ENCODE results near the gene PLA2G3. TPM values are rescaled to one million over a fixed set of nuclear protein-coding genes. Genes with fewer than 3 reads are reported as not detected.

PLA2G3 gene
- total RNA-seq, 2 experiments from 2014 or later, result not detected

GRCh38 chr22:31126128-31126868 lies 14.0 kb downstream of the PLA2G3 start:
- CTCF ChIA-PET, result no interaction called here
- DNase-seq, result no peak
- H3K27ac Mint-ChIP-seq, result no peak overlapping the region
- H3K9me3 Mint-ChIP-seq, result no peaks in the 10 kb centered on the region
- no peaks in the 10 kb centered on the region for H3K4me1 Mint-ChIP-seq
- H3K36me3 Mint-ChIP-seq (ENCODE audit: low read depth), result no peaks in the 10 kb centered on the region
- no peaks in the 10 kb centered on the region for H3K27me3 Mint-ChIP-seq
- H3K4me3 Mint-ChIP-seq, result no peak overlapping the region
- POLR2A ChIA-PET, result no interaction called here

- Mint-ChIP-seq H3K27ac (no peak overlapping the region), H3K9me3 (no peaks in the 10 kb centered on the region), H3K36me3 (ENCODE audit: low read depth) (no peaks in the 10 kb centered on the region), H3K4me3 (no peak overlapping the region), H3K27me3 (no peaks in the 10 kb centered on the region), H3K4me1 (no peaks in the 10 kb centered on the region)
- ChIA-PET POLR2A (no interaction called here), CTCF (no interaction called here)
- no peak for DNase-seq
Measured at GRCh38 chr22:31125521-31126117, 14.7 kb downstream of the PLA2G3 start.

GRCh38 chr22:31124811-31125465 lies 15.4 kb downstream of the PLA2G3 start:
- no peaks in the 10 kb centered on the region for H3K9me3 Mint-ChIP-seq
- H3K4me1 Mint-ChIP-seq, result no peaks in the 10 kb centered on the region
- no peak overlapping the region for H3K4me3 Mint-ChIP-seq
- CTCF ChIA-PET, result no interaction called here
- H3K36me3 Mint-ChIP-seq (ENCODE audit: low read depth), result no peaks in the 10 kb centered on the region
- no peaks in the 10 kb centered on the region for H3K27me3 Mint-ChIP-seq
- no peak overlapping the region for H3K27ac Mint-ChIP-seq
- POLR2A ChIA-PET, result no interaction called here
- DNase-seq, result no peak

- Mint-ChIP-seq H3K4me3 (no peak overlapping the region), H3K9me3 (no peaks in the 10 kb centered on the region), H3K27me3 (no peaks in the 10 kb centered on the region), H3K4me1 (no peaks in the 10 kb centered on the region), H3K27ac (no peak overlapping the region), H3K36me3 (ENCODE audit: low read depth) (no peaks in the 10 kb centered on the region)
- no peak for DNase-seq
- ChIA-PET POLR2A (no interaction called here), CTCF (interaction anchor here (0.6 kb wide), 1 partner anchor 94 kb away, joined by 3 read pairs; no protein-coding TSS in a partner anchor)
Measured at GRCh38 chr22:31124290-31124689, 16.0 kb downstream of the PLA2G3 start.

- H3K27me3 Mint-ChIP-seq, result no peaks in the 10 kb centered on the region
- no peak overlapping the region for H3K4me3 Mint-ChIP-seq
- no peaks in the 10 kb centered on the region for H3K9me3 Mint-ChIP-seq
- ChIA-PET POLR2A (no interaction called here), CTCF (no interaction called here)
- no peaks in the 10 kb centered on the region for H3K4me1 Mint-ChIP-seq
- no peak overlapping the region for H3K27ac Mint-ChIP-seq
- DNase-seq, result no peak
- no peaks in the 10 kb centered on the region for H3K36me3 Mint-ChIP-seq (ENCODE audit: low read depth)
Measured at GRCh38 chr22:31123292-31123602, 17.1 kb downstream of the PLA2G3 start.

- ChIA-PET POLR2A (no interaction called here), CTCF (no interaction called here)
- no peak for DNase-seq
- no peaks in the 10 kb centered on the region for H3K36me3 Mint-ChIP-seq (ENCODE audit: low read depth)
- no peaks in the 10 kb centered on the region for H3K9me3 Mint-ChIP-seq
- H3K27ac Mint-ChIP-seq, result no peak within 1 kb of the TSS
- H3K4me3 Mint-ChIP-seq, result no peak within 1 kb of the TSS
- no peaks in the 10 kb centered on the region for H3K4me1 Mint-ChIP-seq
- H3K27me3 Mint-ChIP-seq, result no peaks in the 10 kb centered on the region
Measured at GRCh38 chr22:31122532-31123291, 17.6 kb downstream of the PLA2G3 start, which contains the start of gene INPP5J. INPP5J (plus strand) TSS chr22:31122966; CDS start chr22:31123015, 49 bp downstream.

GRCh38 chr22:31122196-31122531 lies 18.1 kb downstream of the PLA2G3 start:
- Mint-ChIP-seq H3K4me3 (no peak overlapping the region), H3K36me3 (ENCODE audit: low read depth) (no peaks in the 10 kb centered on the region), H3K4me1 (no peaks in the 10 kb centered on the region), H3K27ac (no peak overlapping the region), H3K9me3 (no peaks in the 10 kb centered on the region), H3K27me3 (no peaks in the 10 kb centered on the region)
- POLR2A ChIA-PET, result no interaction called here
- DNase-seq, result no peak
- CTCF ChIA-PET, result no interaction called here

- Mint-ChIP-seq H3K27ac (no peak overlapping the region), H3K4me1 (no peaks in the 10 kb centered on the region), H3K27me3 (no peaks in the 10 kb centered on the region), H3K4me3 (no peak overlapping the region), H3K36me3 (ENCODE audit: low read depth) (no peaks in the 10 kb centered on the region), H3K9me3 (no peaks in the 10 kb centered on the region)
- ChIA-PET POLR2A (no interaction called here), CTCF (no interaction called here)
- DNase-seq, result no peak
Measured at GRCh38 chr22:31121403-31121802, 18.9 kb downstream of the PLA2G3 start.

- H3K4me3 Mint-ChIP-seq, result no peak overlapping the region
- ChIA-PET CTCF (no interaction called here), POLR2A (no interaction called here)
- H3K36me3 Mint-ChIP-seq (ENCODE audit: low read depth), result no peaks in the 10 kb centered on the region
- H3K9me3 Mint-ChIP-seq, result no peaks in the 10 kb centered on the region
- DNase-seq, result no peak
- H3K4me1 Mint-ChIP-seq, result no peaks in the 10 kb centered on the region
- no peak overlapping the region for H3K27ac Mint-ChIP-seq
- H3K27me3 Mint-ChIP-seq, result no peaks in the 10 kb centered on the region
Measured at GRCh38 chr22:31120642-31121041, 19.7 kb downstream of the PLA2G3 start.

- POLR2A ChIA-PET, result no interaction called here
- no peaks in the 10 kb centered on the region for H3K9me3 Mint-ChIP-seq
Measured at GRCh38 chr22:31120230-31120629, 20.1 kb downstream of the PLA2G3 start.

GRCh38 chr22:31119026-31119717 lies 21.1 kb downstream of the PLA2G3 start:
- Mint-ChIP-seq H3K4me3 (no peak overlapping the region), H3K9me3 (no peaks in the 10 kb centered on the region), H3K27ac (no peak overlapping the region), H3K4me1 (no peaks in the 10 kb centered on the region), H3K36me3 (ENCODE audit: low read depth) (no peaks in the 10 kb centered on the region), H3K27me3 (no peaks in the 10 kb centered on the region)
- POLR2A ChIA-PET, result no interaction called here
- DNase-seq, result no peak
- CTCF ChIA-PET, result no interaction called here

More at GRCh38 chr22:31120230-31120629, 20.1 kb downstream of the PLA2G3 start:
- DNase-seq, result no peak
- CTCF ChIA-PET, result no interaction called here
- H3K27ac Mint-ChIP-seq, result no peak overlapping the region
- H3K4me3 Mint-ChIP-seq, result no peak overlapping the region
- H3K36me3 Mint-ChIP-seq (ENCODE audit: low read depth), result no peaks in the 10 kb centered on the region
- H3K27me3 Mint-ChIP-seq, result no peaks in the 10 kb centered on the region
- no peaks in the 10 kb centered on the region for H3K4me1 Mint-ChIP-seq

GRCh38 chr22:31118046-31118820 lies 22.1 kb downstream of the PLA2G3 start:
- CTCF ChIA-PET, result interaction anchor here (1.6 kb wide), 1 partner anchor 11 kb away, joined by 7 read pairs; the partner anchor contains the start of gene SELENOM
- Mint-ChIP-seq H3K27me3 (no peaks in the 10 kb centered on the region), H3K4me1 (no peaks in the 10 kb centered on the region), H3K27ac (no peak overlapping the region), H3K4me3 (no peak overlapping the region), H3K36me3 (ENCODE audit: low read depth) (no peaks in the 10 kb centered on the region), H3K9me3 (no peaks in the 10 kb centered on the region)
- no peak for DNase-seq
- POLR2A ChIA-PET, result interaction anchor here (1.5 kb wide), 1 partner anchor 11 kb away, joined by 5 read pairs; the partner anchor contains the start of gene SELENOM

All from activated CD4-positive, alpha-beta memory T cell treated with anti-CD3 and anti-CD28 coated beads, Interleukin-2, amount 10 ng/mL, durations not matched to agents 7 days and 5 days (primary cell).